Measurements from ENCODE around the gene PLCH1. TPM values are rescaled to one million over a fixed set of nuclear protein-coding genes. Genes with fewer than 3 reads are reported as not detected.

PLCH1 gene
- total and polyA plus RNA-seq, 2 of the 13 experiments (the other 11 are each of a cell fraction or from before 2014, with no cell fraction given) = 2.0 to 3.0 TPM

DNA sequence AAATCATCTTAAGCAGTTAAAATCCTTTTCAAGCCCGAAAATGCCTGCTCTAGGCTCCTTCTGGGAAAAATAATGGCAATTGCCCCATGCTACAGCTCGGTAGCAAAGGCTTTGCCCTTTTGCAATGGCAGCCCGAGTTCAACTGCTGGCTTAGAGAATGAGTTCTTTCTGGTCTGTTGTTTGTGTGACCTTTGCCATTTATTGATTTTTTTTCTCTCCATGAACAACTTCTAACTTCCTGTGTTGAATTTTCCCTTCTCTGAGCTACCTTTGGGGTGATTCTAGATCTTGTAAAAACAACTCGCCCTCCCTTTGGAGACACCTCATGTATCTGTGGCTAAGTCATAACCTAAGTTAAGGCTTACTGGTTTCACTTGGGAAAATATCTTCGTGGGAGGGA lies 139.3 kb downstream of the PLCH1 start (continued):
- TF ChIP-seq, protein P1, sequence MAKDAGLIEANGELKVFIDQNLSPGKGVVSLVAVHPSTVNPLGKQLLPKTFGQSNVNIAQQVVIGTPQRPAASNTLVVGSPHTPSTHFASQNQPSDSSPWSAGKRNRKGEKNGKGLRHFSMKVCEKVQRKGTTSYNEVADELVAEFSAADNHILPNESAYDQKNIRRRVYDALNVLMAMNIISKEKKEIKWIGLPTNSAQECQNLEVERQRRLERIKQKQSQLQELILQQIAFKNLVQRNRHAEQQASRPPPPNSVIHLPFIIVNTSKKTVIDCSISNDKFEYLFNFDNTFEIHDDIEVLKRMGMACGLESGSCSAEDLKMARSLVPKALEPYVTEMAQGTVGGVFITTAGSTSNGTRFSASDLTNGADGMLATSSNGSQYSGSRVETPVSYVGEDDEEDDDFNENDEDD (CRISPR knock-in tag; IDR thresholded peaks at IDR 0.05; ENCODE audit: borderline replicate concordance) = no peak
- TF ChIP-seq, protein P2, sequence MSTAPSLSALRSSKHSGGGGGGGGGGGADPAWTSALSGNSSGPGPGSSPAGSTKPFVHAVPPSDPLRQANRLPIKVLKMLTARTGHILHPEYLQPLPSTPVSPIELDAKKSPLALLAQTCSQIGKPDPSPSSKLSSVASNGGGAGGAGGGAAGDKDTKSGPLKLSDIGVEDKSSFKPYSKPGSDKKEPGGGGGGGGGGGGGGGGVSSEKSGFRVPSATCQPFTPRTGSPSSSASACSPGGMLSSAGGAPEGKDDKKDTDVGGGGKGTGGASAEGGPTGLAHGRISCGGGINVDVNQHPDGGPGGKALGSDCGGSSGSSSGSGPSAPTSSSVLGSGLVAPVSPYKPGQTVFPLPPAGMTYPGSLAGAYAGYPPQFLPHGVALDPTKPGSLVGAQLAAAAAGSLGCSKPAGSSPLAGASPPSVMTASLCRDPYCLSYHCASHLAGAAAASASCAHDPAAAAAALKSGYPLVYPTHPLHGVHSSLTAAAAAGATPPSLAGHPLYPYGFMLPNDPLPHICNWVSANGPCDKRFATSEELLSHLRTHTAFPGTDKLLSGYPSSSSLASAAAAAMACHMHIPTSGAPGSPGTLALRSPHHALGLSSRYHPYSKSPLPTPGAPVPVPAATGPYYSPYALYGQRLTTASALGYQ (CRISPR knock-in tag; IDR thresholded peaks at IDR 0.05) = peak; percentile 89
- TF ChIP-seq, protein P3, sequence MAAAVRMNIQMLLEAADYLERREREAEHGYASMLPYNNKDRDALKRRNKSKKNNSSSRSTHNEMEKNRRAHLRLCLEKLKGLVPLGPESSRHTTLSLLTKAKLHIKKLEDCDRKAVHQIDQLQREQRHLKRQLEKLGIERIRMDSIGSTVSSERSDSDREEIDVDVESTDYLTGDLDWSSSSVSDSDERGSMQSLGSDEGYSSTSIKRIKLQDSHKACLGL (CRISPR knock-in tag; IDR thresholded peaks at IDR 0.05) = no peak
- no peak for TF ChIP-seq ZNF354B (CRISPR knock-in tag; IDR thresholded peaks at IDR 0.05)
- no peak for TF ChIP-seq ZNF891 (CRISPR knock-in tag; IDR thresholded peaks at IDR 0.05)
- TF ChIP-seq FOXM1 (CRISPR knock-in tag; IDR thresholded peaks at IDR 0.05) = no peak
- TF ChIP-seq NR1H2 (CRISPR knock-in tag; IDR thresholded peaks at IDR 0.05; ENCODE audit: borderline replicate concordance, low read depth) = no peak
- no peak for TF ChIP-seq HCFC1 (IDR thresholded peaks at IDR 0.05; ENCODE audit: low read depth, low read length)
- peak; percentile 75; the same call in 1 of the 2 replicates for TF ChIP-seq TARDBP (CRISPR knock-in tag; IDR thresholded peaks at IDR 0.05)
- TF ChIP-seq SRSF1 (optimal IDR thresholded peaks at IDR 0.05; ENCODE audit: low read depth, low read length) = no peak
- TF ChIP-seq ZIK1 (CRISPR knock-in tag; IDR thresholded peaks at IDR 0.05; ENCODE audit: borderline replicate concordance, low read depth) = peak; percentile 79; the same call in 1 of the 2 replicates
- peak; percentile 93 for TF ChIP-seq DPF2 (CRISPR knock-in tag; IDR thresholded peaks at IDR 0.05; ENCODE audit: borderline replicate concordance, low read depth)
- peak; percentile 74 for TF ChIP-seq HDAC1 (CRISPR knock-in tag; IDR thresholded peaks at IDR 0.05)
- TF ChIP-seq TOPORS (CRISPR knock-in tag; IDR thresholded peaks at IDR 0.05) = no peak
- TF ChIP-seq, protein P4, sequence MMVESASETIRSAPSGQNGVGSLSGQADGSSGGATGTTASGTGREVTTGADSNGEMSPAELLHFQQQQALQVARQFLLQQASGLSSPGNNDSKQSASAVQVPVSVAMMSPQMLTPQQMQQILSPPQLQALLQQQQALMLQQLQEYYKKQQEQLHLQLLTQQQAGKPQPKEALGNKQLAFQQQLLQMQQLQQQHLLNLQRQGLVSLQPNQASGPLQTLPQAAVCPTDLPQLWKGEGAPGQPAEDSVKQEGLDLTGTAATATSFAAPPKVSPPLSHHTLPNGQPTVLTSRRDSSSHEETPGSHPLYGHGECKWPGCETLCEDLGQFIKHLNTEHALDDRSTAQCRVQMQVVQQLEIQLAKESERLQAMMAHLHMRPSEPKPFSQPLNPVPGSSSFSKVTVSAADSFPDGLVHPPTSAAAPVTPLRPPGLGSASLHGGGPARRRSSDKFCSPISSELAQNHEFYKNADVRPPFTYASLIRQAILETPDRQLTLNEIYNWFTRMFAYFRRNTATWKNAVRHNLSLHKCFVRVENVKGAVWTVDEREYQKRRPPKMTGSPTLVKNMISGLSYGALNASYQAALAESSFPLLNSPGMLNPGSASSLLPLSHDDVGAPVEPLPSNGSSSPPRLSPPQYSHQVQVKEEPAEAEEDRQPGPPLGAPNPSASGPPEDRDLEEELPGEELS (CRISPR knock-in tag; IDR thresholded peaks at IDR 0.05) = peak; percentile 89
- no peak for TF ChIP-seq SMC3 (IDR thresholded peaks at IDR 0.05; ENCODE audit: low read length)
- no peak for TF ChIP-seq ZNF20 (CRISPR knock-in tag; IDR thresholded peaks at IDR 0.05)
- no peak for TF ChIP-seq REL (CRISPR knock-in tag; conservative IDR thresholded peaks at IDR 0.05)
- TF ChIP-seq ZFP36L2 (CRISPR knock-in tag; IDR thresholded peaks at IDR 0.05) = no peak
- peak; percentile 64 for TF ChIP-seq CREM (IDR thresholded peaks at IDR 0.05)
- TF ChIP-seq CREM (CRISPR knock-in tag; IDR thresholded peaks at IDR 0.05) = no peak
- no peak for TF ChIP-seq FLYWCH1 (CRISPR knock-in tag; IDR thresholded peaks at IDR 0.05)
- TF ChIP-seq, protein P5, sequence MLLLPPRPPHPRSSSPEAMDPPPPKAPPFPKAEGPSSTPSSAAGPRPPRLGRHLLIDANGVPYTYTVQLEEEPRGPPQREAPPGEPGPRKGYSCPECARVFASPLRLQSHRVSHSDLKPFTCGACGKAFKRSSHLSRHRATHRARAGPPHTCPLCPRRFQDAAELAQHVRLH (CRISPR knock-in tag; IDR thresholded peaks at IDR 0.05; ENCODE audit: borderline replicate concordance, low read depth) = no peak; the same call in 1 of the 2 replicates
- TF ChIP-seq, protein P6, sequence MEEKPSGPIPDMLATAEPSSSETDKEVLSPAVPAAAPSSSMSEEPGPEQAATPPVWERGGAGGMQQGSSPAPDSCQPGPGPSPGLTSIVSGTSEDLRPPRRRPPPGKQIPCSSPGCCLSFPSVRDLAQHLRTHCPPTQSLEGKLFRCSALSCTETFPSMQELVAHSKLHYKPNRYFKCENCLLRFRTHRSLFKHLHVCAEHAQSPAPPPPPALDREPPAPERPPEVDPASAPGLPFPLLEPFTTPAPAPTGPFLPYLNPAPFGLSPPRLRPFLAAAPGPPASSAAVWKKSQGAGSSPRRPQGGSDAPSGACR (CRISPR knock-in tag; IDR thresholded peaks at IDR 0.05) = no peak
- TF ChIP-seq ASH2L (IDR thresholded peaks at IDR 0.05; ENCODE audit: insufficient read length, low read depth, low read length) = peak; percentile 87
- TF ChIP-seq ZNF569 (CRISPR knock-in tag; IDR thresholded peaks at IDR 0.05; ENCODE audit: borderline replicate concordance) = no peak
- TF ChIP-seq NR3C1 (CRISPR knock-in tag; IDR thresholded peaks at IDR 0.05) = no peak

All from HepG2 (cell line).